ENCODE results near the gene PRKAG2.
"Not testable (repeated sequence)": the region's sequence is repeated elsewhere in the genome, so short reads cannot be mapped to it uniquely, and the experiment has no call there.

DNA sequence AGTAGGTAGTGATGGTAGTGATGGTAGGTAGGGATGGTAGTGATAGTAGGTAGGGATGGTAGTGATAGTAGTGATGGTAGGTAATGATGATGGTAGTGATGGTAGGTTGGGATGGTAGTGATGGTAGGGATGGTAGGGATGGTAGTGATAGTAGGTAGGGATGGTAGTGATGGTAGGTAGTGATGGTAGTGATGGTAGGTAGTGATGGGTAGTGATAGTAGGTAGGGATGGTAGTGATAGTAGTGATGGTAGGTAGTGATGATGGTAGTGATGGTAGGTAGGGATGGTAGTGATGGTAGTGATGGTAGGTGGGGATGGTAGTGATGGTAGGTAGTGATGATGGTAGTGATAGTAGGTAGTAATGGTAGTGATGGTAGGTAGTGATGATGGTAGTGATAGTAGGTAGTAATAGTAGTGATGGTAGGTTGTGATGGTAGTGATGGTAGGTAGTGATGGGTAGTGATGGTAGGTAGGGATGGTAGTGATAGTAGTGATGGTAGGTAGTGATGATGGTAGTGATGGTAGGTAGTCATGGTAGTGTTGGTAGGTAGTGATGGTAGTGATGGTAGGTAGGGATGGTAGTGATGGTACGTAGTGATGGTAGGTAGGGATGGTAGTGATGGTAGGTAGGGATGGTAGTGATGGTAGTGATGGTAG, 35.4 kb downstream of the PRKAG2 start:
- TF ChIP-seq, protein P1, sequence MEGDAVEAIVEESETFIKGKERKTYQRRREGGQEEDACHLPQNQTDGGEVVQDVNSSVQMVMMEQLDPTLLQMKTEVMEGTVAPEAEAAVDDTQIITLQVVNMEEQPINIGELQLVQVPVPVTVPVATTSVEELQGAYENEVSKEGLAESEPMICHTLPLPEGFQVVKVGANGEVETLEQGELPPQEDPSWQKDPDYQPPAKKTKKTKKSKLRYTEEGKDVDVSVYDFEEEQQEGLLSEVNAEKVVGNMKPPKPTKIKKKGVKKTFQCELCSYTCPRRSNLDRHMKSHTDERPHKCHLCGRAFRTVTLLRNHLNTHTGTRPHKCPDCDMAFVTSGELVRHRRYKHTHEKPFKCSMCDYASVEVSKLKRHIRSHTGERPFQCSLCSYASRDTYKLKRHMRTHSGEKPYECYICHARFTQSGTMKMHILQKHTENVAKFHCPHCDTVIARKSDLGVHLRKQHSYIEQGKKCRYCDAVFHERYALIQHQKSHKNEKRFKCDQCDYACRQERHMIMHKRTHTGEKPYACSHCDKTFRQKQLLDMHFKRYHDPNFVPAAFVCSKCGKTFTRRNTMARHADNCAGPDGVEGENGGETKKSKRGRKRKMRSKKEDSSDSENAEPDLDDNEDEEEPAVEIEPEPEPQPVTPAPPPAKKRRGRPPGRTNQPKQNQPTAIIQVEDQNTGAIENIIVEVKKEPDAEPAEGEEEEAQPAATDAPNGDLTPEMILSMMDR (IDR thresholded peaks at IDR 0.05; ENCODE audit: low read depth, low read length, missing input control) = not testable (repeated sequence)
- TF ChIP-seq JUND (IDR thresholded peaks at IDR 0.05); EGR1 (IDR thresholded peaks at IDR 0.05; ENCODE audit: low read depth in 2 of 2); YY1 (IDR thresholded peaks at IDR 0.05); FOXA2 (IDR thresholded peaks at IDR 0.05); GABPA (IDR thresholded peaks at IDR 0.05 in 1 of 2, conservative IDR thresholded peaks at IDR 0.05 in 1 of 2); TAF1 (conservative IDR thresholded peaks at IDR 0.05): not testable (repeated sequence)
- TF ChIP-seq, protein P2, sequence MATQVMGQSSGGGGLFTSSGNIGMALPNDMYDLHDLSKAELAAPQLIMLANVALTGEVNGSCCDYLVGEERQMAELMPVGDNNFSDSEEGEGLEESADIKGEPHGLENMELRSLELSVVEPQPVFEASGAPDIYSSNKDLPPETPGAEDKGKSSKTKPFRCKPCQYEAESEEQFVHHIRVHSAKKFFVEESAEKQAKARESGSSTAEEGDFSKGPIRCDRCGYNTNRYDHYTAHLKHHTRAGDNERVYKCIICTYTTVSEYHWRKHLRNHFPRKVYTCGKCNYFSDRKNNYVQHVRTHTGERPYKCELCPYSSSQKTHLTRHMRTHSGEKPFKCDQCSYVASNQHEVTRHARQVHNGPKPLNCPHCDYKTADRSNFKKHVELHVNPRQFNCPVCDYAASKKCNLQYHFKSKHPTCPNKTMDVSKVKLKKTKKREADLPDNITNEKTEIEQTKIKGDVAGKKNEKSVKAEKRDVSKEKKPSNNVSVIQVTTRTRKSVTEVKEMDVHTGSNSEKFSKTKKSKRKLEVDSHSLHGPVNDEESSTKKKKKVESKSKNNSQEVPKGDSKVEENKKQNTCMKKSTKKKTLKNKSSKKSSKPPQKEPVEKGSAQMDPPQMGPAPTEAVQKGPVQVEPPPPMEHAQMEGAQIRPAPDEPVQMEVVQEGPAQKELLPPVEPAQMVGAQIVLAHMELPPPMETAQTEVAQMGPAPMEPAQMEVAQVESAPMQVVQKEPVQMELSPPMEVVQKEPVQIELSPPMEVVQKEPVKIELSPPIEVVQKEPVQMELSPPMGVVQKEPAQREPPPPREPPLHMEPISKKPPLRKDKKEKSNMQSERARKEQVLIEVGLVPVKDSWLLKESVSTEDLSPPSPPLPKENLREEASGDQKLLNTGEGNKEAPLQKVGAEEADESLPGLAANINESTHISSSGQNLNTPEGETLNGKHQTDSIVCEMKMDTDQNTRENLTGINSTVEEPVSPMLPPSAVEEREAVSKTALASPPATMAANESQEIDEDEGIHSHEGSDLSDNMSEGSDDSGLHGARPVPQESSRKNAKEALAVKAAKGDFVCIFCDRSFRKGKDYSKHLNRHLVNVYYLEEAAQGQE (IDR thresholded peaks at IDR 0.05) = not testable (repeated sequence)
- TF ChIP-seq, protein P3, sequence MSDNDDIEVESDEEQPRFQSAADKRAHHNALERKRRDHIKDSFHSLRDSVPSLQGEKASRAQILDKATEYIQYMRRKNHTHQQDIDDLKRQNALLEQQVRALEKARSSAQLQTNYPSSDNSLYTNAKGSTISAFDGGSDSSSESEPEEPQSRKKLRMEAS (IDR thresholded peaks at IDR 0.05) = not testable (repeated sequence)
- TF ChIP-seq, protein P4, sequence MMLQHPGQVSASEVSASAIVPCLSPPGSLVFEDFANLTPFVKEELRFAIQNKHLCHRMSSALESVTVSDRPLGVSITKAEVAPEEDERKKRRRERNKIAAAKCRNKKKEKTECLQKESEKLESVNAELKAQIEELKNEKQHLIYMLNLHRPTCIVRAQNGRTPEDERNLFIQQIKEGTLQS (IDR thresholded peaks at IDR 0.05) = not testable (repeated sequence)
